NCI-H1105 (cell line): ENCODE results near the gene TLR9.
"Not testable (repeated sequence)": the region's sequence is repeated elsewhere in the genome, so short reads cannot be mapped to it uniquely, and the experiment has no call there.

Source experiments
- DNase-seq: peaks from one replicate; lab custom pipeline; 2025; lab: John Stamatoyannopoulos, UW

The TLR9 gene

DNA sequence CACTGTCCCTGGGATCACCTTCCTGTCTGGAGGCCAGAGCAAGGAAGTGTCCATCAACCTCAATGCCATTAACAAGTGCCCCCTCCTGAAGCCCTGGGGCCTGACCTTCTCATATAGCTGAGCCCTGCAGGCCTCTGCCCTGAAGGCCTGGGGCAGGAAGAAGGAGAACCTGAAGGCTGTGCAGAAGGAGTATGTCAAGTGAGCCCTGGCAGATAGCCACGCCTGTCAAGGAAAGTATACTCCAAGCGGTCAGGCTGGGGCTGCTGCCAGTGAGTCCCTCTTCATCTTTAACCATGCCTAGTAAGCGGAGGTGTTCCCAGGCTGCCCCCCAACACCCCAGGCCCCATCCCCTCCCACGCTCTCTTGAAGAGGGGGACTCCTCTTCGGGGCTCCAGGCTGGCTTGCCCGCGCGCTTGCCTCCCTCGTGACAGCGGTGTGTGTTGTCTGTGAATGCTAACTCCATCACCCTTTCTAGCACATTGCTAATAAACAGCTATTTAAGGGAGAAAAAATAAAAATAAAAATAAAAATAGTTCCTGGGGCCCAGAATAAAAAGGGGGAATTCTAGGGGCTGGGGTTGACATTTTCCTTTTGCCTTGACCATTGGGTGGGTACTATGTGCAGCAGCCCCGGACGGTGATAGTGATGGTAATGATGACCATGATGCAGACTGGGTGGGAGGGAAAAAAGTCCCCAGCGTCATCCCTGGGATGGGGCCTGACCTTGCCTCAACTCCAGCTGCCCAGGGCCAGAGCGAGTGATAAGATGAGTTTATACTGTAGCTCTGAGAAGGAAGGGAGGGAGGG lies 30.8 kb downstream of the TLR9 start:
- DNase-seq = no peak

GRCh38 chr3:52193065-52193464 lies 32.4 kb downstream of the TLR9 start:
- no peak for DNase-seq

DNA sequence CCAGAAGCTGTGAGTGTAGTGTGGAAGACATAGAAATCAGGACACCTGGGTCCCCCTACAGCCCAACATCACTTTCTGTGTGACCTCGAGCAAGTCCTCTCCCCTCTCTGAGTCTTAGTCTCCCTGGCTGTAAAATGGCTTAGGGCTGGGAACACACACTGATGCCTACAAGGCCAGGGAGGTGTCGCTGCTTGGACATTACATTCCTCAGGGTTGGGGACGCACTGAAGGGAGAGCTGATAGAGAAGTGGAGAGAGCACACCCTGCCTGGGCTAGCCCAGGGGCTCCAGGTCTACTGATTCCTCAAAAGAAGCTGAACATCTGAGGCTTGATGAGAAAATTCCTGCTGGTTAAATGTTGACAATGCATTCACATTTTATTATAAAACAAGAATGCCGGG lies 33.8 kb downstream of the TLR9 start:
- DNase-seq = no peak

DNA sequence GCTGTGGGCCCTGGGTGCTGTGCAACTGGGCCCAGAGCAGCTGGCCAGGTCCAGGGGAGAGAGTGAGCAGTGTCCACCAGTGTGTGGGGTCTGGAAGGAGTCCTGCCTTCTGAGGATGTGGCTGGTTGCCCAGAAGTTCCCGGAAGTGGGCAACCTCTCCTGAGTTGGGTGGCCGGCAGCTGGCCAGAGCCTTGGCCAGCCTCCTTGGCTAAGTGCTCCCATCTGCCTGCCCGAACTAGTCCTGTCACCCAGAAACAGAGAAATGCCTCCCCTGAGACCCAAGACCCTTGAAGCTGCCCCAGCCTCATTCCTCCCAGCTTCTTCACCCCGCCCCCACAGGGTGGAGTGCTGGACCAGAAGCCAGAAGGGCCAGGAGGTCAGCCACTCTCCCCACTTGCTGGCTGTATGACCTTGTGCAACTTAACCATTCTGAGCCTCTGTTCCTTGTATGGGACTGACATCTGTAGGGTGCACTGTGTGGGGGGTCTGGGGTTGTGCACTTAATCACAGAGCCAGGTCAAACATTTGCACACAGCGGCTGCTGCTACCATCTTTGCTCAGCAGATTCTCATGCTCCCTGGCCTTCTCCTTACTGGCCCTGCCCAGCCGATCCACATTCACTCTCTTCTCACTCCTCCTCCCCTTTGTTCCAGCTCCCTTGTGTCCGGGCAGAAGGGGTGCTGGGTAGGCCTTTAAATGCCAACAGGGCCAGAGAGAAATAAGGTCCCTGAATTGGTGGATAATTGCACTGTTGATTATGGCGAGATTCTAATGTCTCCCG lies 35.0 kb downstream of the TLR9 start:
- no peak for DNase-seq

GRCh38 chr3:52188556-52188955 lies 36.9 kb downstream of the TLR9 start:
- no peak for DNase-seq

GRCh38 chr3:52186729-52187128 lies 38.7 kb downstream of the TLR9 start:
- no peak for DNase-seq

GRCh38 chr3:52185837-52186236 lies 39.6 kb downstream of the TLR9 start:
- DNase-seq = no peak

- DNase-seq = no peak
These were observed 40.1 kb downstream of the TLR9 start for GRCh38 chr3:52185311-52185710.

DNA sequence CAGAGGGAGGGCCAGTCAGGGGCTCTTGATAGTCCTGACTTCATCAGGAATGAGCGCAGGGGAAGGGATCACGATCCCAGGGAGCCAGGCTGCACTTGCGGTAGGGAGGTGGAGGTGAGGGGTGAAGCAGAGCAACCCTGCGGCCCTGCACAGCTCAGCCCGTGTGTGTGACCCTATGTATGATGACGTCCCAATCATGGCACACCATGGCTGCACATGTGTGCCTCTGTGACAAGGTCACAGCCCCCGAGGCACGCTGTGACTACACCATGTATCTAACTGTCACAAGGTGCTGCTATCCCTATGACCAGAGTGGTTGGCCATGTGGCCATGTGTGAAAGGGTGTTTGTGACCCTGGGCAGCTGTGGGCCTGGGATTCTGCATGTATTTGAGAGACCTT lies 40.8 kb downstream of the TLR9 start:
- no peak for DNase-seq

GRCh38 chr3:52183786-52184445 lies 41.5 kb downstream of the TLR9 start:
- DNase-seq = no peak

DNA sequence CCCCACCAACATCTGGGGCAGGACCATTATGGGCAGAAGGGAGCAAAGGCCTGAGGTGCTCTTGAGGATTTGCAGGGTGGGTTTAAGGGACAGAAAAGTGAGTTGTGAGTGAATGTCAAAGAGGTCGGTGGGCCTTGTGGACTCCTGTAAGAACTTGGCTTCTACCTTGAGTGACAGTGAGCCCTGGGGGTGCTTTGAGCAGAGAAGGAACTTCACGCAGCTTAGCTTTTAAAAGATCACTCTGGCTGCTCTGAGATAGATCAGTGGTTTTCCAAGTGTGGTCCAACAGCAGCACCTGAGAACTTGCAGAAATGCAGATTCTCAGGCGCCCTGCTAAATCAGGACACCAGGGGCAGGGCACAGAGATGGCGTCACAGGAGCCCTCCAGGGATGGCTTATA lies 42.8 kb downstream of the TLR9 start:
- no peak for DNase-seq

GRCh38 chr3:52182196-52182595 lies 43.2 kb downstream of the TLR9 start:
- no peak for DNase-seq

DNA sequence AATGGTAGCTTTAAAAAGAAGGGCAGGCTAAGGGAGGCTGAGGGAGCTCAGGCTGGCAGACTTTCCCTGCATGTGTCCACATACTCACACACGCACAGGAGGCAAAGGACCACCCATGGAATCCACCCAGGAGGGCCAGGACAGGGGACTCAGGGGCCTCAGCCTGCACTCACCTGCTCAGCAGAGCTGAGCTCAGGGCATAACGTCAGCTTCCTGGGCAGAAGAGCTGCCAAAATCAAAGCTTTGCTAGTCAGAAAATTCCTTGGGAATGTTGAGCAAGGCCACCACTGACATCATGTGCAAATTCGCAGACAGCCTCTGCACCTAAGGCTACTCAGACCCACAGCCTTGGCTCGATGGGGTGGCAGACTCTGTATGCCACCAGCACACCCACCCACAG lies 43.9 kb downstream of the TLR9 start:
- DNase-seq = no peak

GRCh38 chr3:52178537-52178936 lies 46.9 kb downstream of the TLR9 start:
- DNase-seq = no peak

DNA sequence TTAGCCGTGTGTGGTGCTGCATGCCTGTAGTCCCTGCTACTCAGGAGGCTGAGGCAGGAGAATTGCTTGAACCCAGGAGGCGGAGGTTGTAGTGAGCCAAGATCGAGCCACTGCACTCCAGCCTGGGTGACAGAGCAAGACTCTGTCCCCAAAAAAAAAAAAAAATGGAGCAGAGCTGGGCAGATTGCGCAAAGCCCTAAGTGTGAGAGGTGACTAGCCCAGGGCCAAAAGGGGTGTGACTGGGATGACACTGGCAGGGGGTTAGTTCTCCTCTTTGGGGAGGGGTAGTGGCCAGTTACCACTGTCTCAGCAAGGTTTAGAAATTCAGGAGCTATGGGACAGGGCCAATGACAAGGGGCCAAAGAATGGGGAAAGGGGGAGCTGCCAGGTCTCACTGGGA lies 47.3 kb downstream of the TLR9 start:
- not testable (repeated sequence) for DNase-seq

DNA sequence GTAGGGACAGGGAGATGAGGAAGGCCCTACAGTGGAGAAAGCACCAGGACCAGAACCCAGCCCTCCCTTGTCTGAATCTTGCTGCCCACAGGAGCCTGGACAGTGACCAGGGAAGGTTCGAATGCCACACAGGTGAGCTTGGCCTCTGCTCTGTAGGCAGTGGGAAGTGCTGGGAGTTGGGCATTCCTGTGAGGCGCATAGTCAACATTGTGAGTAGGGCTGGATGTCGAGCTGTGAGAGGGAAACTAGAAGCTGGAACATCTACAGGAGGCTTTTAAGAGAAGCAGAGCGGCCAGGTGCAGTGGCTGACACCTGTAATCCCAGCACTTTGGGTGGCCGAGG lies 47.8 kb downstream of the TLR9 start:
- DNase-seq = no peak

DNA sequence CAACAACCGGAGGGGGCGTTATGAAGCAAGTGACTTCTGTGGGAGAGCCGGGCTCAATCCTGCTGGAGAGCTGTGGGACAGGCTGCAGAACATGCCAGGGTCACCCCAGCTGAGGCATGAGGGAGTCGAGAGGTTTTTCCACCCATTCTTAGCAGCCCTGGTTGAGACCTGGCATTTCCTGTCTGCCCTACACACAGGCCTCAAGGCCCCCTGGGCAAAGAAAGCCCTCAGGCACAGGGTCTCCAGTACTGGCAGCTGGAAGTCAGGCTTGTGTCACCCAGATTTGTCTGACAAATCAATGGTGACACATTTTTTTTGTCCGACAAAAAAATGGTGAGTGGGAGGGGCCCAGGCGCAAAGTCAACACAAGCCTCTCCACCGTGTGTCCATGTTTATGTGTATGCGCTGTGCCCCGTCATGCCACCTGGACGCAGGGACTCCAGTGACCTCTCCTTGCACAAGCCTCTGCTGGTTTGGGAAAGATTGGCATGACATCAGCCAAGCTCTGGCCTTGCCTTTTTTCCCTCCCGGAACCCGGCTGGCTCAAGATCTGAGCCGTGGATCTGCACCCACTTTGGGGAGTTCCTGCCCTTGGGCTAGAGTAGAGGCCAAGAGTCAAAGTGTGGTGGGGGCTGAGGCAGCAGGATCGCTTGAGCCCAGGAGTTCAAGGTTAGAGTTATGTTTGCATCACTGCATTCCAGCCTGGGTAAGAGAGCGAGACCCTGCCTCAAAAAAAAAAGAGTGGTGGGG lies 48.3 kb downstream of the TLR9 start:
- DNase-seq = no peak

DNA sequence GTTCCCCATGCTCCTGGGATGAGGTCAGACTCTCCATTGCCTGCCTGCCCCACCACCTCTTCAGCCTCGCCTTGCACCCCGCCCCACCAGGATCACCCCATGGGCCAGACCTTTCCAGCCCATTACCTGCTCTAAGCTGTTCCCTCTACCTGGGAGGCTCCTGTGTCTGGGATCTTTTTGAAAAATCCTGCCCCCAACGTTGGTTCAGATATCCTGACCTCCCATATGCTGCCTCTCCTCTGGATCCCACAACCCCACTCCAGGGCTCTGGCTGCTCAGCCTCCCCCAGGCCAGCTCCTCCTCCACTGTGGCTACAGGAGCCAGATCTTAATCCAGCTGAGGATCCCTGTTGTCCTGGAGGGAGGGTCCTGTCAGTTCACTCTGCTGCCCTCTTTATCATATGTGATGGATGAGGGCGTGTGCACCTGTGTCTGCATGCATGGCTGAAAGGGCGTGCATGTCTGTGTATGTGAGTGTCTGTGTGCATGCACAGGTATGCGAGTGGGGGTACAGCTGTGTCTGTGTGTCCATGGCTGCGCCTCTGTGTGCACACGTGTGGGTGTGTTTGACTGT lies 49.2 kb downstream of the TLR9 start:
- DNase-seq = no peak

- DNase-seq = no peak
These were observed 49.8 kb downstream of the TLR9 start for GRCh38 chr3:52175416-52176179.

- DNase-seq = no peak
These were observed 50.5 kb downstream of the TLR9 start for GRCh38 chr3:52174896-52175295.

- DNase-seq = no peak
These were observed 52.3 kb downstream of the TLR9 start for GRCh38 chr3:52173101-52173500.
